Suppressor macrophage treated with lipopolysaccharide for 1 hour (primary cell): ENCODE data around the gene RMRP.

Experiments
- DNase-seq, 3 donors: peaks; one replicate each; pipeline ENCODE4 v3.0.0-alpha.2; 2020 to 2022

The RMRP gene

GRCh38 chr9:35657546-35658136 is at the start of gene RMRP:
Gene RMRP (minus strand): TSS chr9:35658019.
- peak; percentile 99 to 100 (median 99) for DNase-seq

DNA sequence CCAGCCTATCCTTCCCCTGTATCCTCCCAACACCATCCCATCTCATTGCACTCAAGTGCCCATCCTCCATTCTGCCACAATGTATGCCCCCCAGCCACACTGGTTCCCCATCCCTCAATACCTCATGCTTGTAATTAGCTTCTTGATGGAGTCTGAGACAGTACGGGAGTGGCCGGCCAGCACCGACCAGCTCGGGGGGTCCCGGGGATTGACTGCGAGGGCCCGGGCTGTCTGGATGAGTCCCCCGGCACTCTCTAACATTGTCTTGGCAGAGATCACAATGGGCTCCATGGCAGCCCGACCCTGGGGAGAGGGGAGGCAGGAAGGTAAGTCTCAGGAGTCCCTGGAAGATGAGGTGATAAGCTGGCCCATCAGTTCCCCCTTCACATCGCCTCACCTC is 49.1 kb upstream of the RMRP start:
- DNase-seq, result no peak

- no peak for DNase-seq
Observed at GRCh38 chr9:35705836-35706430, 48.1 kb upstream of the RMRP start.

DNA sequence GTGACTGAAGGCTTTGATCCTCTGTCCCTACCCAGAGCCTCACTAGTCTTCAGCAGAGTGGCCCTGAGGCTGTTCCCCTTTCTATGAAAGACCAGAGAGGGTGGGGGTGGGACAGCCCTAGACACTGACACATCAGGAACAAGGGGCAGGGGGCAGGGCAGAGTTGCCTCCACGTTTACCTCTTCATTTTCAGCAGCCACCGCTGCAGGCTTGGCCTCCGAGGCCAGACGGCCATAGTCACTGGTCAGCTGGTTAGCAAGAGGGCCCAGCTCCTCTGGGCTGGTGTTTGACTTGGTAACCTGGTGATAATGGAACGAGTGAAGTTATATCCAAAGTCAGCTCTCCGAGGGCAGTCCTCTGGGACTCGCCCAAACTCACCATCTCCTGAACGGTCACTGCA is 47.6 kb upstream of the RMRP start:
- no peak for DNase-seq

GRCh38 chr9:35703906-35704672 is 46.3 kb upstream of the RMRP start:
- no peak for DNase-seq

DNA sequence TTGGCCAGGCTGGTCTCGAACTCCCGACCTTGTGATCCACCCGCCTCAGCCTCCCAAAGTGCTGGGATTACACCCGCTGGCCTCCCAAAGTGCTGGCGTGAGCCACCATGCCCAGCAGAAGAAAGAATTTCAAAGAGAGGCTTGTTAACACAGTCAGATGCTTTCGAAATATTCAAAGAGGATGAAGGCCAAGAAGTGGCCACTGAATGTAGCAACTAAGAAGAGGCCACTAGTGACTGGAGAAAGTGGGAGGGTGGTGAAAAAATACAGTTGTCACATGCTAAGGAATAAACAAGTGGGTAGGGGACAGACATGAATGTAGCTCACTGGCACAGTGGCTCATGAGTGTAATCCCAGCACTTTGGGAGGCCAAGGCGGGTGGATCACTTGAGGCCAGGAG is 44.9 kb upstream of the RMRP start:
- DNase-seq, result no peak

DNA sequence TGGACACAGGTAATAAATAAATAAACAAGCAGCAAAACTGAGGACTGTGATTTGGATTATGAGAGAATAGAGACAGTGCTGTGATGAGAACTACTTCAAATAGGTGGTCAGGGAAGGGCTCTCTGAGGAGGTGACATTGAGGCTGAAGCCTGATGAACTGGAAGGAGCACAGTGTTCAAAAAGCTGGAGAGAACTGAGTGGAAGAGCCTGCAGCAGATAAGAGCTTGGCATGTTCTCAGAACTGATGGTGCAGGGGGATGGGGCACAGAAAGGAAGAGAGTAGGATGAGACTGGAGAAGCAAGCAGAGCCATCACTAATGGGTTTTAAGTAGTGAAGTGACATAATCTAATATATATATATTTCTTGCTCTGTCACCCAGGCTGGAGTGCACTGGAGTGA is 43.1 kb upstream of the RMRP start:
- DNase-seq, result no peak

GRCh38 chr9:35700031-35700430 is 42.2 kb upstream of the RMRP start:
- DNase-seq, result no peak

DNA sequence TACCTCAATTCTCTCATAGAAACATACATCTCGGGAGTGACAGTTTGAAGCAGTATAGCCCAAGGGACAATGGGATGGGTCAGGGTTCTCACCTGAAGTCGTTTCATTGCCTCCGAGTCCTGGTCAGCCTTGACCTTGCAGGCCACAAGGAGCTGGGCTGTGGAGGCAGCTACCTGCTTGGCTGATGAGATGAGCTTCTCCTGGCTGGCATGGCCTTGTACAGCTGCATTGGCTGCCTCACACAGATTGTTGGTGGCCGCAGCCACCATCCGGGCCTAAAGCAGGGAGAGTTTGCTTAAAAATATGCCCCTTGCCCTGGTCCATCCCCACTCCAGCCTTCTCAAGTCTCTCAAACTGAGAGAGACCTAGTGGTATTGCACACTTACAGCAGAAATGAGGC is 40.4 kb upstream of the RMRP start:
- DNase-seq, result no peak

- DNase-seq, result no peak
Observed at GRCh38 chr9:35697486-35697885, 39.7 kb upstream of the RMRP start.

GRCh38 chr9:35696520-35697215 is 38.8 kb upstream of the RMRP start:
- peak; percentile 55 to 60 (median 55) for DNase-seq

DNA sequence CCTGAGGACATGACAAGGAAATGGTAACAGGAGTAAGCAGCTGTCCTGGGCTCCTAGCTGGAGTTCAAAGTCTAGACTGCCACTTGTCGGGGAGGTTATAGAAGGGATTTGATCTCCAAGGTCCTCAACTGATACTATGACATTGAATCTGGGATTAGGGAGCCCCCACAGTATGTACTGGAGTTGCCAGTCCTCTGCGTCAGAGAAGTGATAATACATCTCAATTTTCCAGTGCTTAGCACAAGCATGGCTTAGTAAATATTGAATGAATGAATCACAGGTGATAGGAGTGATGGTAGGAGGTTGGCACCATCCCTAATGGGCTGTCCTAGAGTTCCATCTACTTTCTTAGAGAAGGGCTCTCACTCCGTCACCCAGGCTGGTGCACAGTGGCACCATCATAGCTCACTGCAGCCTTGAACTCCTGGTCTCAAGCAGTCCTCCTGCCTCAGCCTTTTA is 38.2 kb upstream of the RMRP start:
- no peak for DNase-seq

DNA sequence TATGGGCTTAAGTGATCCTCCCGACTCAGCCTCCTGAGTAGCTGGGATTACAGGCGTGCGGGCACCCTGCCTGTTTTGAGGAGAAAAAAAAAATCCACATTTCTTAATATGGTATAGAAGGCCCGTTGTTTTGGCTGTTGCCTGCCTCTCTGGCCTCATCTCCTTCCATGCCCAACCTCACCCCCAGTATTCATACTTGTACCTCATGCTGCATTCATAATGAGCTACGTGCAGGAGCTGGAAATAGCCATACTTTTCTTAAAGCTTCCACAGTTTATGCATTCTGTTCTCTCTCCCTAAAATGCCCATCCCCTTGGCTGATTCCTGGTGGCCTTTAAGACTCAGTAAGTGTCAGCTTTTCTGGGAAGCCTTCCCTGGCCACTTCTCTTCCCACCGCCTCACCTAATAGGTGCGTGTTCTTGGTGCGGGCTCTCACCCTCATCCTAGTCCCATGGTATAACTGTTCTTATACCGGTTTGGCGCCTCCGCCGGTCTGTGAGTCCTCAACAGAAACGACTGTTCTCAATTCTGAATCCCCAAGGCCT is 34.0 kb upstream of the RMRP start:
- DNase-seq, result no peak

GRCh38 chr9:35691334-35691650 is 33.5 kb upstream of the RMRP start:
- peak; percentile 33 to 52 (median 43) for DNase-seq

DNA sequence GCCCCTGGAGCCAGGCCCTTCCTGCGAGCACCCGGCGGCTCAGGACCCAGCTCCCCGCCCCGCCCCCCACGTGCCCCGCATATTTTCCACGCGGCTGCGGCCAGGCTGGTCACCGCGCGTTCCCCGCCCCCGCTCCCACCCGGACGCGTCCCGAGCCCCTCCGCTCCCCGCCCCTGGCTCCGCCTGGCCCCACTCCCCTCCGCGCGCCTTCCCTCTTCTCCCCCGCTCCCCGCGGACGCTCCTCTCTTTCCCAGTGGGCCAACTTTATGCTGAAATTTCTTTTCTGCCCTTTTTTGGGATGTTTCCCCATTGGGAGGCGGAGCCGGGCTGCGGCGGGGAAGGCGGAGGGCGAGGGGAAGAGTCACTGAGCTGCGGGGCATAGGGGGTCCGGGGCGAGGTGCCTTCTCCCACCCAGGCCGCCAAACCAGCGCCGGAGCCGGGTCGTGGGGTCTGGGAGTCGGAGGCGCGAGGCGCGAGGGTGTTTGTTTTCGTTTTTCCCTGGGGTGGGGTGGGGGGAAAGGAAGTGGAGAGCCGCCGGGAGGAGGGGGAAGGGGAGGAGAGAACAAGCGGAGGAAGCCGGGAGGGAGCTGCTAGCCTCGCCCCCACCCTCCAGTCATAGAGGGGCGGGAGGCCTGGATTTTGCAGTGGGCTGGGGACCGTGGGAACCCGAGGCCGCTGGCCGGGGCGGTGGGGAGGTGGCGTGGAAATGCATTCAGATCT is 33.0 kb upstream of the RMRP start:
- DNase-seq, result peak; percentile 41 to 67 (median 47)

DNA sequence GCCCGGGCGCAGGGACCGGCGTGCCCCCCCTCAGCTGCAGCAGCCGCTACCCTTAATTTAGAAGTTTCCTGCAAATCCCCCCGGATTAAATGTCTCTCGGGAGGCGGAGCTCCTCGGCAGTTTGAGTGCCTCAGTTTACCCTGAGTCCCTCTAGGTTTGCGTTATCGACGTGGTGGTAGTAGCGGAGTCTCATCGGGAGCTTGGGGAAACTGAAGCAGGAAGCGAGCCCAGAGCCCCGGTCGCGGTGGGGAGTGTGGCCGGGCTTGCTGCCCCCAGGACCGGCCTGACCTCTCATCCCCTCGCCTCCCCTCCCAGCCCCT is 32.4 kb upstream of the RMRP start:
- no peak for DNase-seq

DNA sequence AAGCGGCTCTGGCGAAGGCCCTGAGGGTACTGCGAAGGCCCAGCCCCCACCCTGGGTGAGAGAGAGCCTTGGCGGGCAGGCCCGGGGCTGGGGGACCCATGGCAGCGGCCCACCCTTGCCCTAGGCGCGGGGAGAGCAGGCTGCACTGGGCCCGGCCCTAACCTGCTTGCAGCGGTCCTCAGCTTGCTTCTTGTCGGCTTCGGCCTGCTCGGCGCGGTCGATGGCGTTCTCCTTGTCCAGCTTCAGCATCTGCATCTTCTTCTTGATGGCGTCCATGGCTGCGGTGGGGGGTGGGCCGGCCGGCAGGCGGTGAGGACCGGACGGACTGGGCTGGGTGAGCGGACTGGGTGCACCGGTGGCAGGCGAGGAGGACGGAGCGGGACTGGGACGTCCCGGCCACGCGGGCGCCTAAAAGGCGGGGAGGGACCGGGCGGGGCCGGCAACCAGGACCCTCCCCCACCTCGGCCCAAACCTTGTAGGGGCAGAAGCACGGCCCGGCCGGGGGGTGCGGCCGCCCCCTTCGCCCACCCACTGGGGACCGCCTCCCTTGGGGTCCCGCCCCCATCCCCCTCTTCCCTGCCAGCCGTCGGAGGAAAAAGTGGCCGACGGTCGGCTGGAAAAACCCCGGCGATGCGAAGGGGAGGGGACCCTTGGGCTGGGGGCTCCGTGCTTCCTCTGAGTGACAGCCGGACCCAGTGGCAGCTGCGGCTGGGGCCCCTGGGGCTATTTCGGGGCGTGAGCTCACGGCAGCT is 31.9 kb upstream of the RMRP start, which contains the start of gene TPM2:
TSS of gene TPM2 (minus strand) at position 384 of the 752 bp plus-strand sequence. CDS start at position 276, 108 bp downstream.
- no peak for DNase-seq

GRCh38 chr9:35688558-35689541 is 31.0 kb upstream of the RMRP start:
- peak; percentile 64 to 79 (median 72) for DNase-seq

- no peak for DNase-seq
Observed at GRCh38 chr9:35687972-35688557, 30.2 kb upstream of the RMRP start.

DNA sequence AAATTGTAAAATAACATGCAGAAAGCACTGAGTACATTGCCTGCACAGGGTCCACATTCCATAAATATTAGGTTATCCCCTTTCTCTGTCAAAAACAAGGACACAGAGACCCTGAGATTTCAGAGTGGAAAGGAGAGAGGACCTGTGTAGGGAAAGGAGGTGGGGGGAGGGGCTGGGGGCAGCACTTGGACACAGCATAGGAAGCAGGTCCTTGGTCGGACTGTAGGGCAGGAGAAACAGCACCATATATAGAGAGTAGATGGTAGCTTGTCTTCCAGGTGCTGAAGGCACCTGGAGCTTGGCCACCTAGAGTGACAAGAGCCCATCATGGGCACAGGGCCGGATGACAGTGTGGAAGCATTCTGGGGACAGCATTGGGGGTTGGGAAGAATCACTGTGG is 29.5 kb upstream of the RMRP start:
- no peak for DNase-seq
